HT-29 (cell line): ENCODE measurements around the gene EIF4A3. TPM values are rescaled to one million over a fixed set of nuclear protein-coding genes. Genes with fewer than 3 reads are reported as not detected.

Experiments
- DNase-seq: peaks from one replicate; pipeline ENCODE4 v3.0.0-alpha.2; 2015; ENCODE audit warnings: low spot score
- total RNA-seq: library from RNA; depleted of rRNA; stranded (reverse); fragments of >200 nt; shearing (Covaris generic); gene quantifications from 2 replicates; pipeline ENCODE4 v1.2.3, GENCODE V29; 2014

Gene EIF4A3
- total RNA-seq, 1 experiment from 2014 or later = 90.5 TPM

DNA sequence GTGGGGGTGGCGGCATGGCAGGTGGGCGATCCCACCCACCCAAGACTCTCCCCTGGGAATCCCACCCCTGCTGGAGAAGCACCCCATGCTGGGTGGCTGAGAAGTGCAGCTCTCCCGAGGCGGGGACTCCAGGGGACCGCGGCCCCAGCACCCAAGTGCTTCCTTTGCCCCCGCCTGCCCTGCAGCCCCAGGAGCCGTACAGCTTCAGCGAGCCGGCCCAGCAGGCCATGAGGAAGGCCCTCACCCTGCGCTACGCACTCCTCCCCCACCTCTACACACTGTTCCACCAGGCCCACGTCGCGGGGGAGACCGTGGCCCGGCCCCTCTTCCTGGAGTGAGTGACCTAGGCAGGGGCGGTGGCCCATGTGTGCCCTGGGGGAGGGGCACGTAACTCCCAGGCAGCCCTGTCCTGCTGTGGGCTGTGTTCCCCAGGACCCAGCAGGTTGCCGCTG, 33.9 kb downstream of the EIF4A3 start:
- no peak for DNase-seq

DNA sequence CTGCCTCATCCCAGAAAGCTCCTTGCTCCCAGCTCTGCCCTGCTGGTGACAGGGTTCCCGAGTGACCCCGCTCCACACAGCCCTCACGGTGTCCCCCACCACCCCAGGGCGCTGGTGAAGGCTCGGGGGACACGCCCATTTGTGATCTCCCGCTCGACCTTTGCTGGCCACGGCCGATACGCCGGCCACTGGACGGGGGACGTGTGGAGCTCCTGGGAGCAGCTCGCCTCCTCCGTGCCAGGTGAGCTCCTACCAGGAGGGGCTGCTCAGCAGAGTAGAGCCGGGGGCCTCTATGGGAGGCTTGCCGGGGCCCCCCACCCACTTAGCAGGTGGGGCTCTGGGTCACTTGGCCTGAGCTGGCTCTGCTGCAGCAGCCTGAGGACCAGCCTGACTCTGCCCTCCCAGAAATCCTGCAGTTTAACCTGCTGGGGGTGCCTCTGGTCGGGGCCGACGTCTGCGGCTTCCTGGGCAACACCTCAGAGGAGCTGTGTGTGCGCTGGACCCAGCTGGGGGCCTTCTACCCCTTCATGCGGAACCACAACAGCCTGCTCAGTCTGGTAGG, 34.4 kb downstream of the EIF4A3 start:
- DNase-seq = no peak

DNA sequence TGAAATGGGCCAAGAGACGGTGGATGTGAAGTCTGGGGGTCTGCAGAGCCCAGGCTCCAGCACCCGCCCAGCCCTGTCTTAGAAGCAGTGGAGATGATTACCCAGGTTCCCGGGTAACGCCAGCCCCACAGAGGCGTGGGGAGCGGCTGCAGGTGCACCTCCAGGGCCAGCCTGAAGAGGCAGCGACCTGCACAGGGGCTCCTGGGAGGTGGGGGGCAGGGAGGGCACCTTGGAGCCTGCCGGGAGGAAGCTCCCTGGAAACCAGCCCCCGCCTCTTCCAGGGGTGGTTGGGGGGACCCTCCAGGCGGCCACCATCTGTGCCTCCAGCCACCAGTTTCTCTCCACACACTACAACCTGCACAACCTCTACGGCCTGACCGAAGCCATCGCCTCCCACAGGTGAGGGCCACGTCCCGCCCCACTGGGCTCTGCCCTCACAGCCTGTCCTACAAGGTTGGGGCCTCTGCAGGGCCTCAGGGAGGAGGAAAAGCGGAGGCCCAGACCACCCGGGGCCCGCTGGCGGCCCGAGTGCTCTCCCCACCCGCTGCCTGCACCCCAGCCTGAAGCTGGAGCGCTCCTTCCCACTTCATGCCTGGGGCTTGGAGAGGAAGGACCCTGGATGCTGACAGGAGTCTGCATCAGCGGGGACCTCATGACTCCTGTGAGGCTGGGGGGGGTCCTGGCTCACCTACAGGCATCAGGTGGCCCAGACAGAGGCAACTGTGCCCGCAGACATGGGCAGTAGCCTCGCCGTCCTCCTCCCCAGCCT, 35.0 kb downstream of the EIF4A3 start:
- no peak for DNase-seq

DNA sequence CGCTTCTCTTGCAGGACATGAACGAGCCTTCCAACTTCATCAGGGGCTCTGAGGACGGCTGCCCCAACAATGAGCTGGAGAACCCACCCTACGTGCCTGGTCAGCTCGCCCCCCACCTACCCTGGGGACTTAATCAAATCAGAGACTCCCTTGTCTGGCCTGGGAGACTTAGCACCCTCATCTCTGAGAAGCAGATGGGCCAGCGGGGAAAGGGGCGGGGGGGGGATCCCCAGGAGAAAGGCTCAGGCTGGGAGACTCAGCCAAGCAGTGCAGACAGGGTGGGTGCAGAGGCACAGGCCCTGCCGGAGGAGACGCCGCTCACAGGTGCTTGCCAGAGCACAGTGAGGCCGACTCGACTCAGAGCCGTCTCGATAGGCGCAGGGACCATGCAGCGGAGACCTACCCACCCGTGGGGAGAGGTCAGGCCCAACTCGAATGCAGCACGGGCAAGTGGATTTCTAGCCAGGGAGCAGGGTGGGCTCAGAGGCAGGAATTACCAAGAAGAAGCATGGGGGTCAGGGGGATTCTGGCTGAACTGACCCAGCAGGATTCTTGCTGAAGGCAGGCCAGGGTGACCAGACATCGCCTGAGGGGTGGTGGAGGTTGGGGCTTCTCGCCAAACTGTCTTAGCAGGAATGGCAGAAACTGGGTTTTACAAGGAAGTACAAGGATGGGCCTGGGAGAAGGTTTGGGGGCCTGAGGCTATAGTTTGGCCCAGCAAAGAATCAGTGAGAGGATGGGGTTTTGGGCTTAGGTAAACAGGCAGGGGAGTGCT, 35.8 kb downstream of the EIF4A3 start:
- DNase-seq = no peak

- DNase-seq = no peak
Measured at GRCh38 chr17:80110447-80110812, 36.5 kb downstream of the EIF4A3 start.

DNA sequence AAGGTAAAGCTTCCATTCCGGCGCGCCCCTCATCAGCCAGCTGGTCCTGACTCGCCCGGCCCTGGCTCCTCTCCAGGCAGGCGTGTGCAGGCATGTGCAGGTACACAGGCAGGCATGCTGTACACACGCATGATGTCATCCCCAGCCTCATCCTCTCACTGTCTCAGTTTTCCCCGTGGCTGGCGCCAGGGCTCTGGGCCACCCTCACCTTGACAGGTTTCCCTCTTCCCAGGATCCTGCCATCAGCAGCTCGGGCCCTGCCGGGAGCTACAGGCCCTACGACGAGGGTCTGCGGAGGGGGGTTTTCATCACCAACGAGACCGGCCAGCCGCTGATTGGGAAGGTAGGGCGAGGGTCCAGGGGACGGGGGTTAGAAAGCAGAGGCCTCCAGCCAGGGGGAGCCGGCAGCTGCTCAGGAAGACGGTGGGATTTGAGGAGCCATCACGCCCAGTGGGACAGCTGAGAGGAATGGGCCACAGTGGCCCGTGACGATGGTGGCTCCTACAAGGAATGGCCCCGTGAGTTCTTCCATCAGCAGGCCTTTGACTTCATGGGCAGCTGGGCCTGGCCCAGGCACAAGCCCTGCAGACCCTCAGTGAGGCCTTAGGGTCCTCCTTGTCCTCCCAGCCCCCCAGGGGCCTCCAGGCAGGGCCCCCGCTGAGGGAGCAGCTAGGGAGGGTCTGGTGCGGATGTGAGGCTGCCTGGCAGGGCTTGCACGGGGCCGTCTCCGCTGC, 37.0 kb downstream of the EIF4A3 start:
- DNase-seq = no peak

DNA sequence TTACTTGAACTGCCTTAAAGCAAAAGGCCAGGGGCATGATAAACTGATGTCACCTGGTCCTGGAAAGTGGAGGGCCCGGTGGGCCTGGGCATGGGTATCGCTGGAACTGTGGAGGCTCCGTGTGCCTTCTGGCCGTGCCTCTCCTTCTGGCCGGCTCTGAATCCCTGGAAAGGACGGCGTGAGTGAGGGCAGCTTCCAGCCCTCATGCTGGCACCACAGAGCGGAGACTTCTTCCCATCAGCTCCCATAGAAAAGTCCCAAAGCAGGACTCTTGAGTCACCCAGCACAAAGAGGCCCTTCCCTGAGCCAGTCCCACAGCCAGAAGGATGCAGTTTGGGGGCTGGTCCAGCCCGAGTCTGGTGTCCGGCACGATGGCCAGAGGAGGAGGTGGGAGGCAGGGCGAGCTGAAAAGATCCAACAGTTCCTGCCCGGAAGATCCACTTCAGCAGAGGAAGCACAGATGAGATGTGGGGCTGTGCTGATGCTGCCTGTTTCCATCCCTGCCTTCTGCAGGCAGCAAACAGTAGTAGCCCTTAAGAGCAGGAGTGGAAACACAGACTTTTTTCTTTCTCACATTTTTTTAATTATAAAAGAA, 37.8 kb downstream of the EIF4A3 start:
- DNase-seq = no peak

DNA sequence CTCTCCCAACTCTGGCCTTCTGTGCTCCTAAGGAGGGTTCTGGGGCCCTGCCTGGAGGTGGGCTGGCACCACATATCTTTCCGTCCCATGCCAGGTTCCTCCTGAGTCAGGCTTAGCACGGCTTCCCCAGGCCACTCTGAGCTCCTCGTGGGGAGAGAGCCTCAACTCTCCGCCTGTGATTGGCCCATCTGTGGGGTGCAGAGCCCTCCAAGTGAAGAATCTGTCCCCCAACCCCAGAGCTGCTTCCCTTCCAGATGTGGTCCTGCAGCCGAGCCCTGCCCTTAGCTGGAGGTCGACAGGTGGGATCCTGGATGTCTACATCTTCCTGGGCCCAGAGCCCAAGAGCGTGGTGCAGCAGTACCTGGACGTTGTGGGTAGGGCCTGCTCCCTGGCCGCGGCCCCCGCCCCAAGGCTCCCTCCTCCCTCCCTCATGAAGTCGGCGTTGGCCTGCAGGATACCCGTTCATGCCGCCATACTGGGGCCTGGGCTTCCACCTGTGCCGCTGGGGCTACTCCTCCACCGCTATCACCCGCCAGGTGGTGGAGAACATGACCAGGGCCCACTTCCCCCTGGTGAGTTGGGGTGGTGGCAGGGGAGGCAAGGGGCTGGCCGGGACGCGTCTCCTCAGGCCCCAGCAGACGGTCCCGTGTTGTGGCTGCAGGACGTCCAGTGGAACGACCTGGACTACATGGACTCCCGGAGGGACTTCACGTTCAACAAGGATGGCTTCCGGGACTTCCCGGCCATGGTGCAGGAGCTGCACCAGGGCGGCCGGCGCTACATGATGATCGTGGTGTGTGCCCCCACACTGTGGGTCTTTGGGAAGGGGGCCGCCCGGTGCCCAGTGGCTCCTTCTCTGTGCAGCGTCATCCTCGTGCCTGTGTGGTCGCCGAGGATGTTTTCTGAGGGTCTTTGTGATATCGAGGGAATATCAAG, 38.6 kb downstream of the EIF4A3 start:
- DNase-seq = no peak

GRCh38 chr17:80107231-80108021, 39.5 kb downstream of the EIF4A3 start:
- DNase-seq = no peak

DNA sequence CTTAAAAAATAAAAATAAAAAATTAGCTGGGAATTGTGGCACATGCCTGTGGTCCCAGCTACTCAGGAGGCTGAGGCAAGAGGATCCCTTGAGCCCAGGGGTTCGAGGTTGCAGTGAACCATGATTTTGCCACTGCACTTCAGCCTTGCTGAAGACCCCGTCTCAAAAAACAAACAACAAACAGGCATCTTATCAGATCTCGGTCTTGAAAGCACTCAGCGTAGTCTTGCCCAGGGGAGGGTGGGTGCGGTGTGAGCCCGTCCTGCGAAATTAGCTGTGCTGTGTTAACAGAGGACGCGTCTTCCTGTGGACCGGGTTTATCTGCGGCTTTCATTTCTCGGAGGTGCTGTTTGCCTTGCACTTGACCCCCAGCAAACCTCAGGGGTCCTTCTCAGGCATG, 40.2 kb downstream of the EIF4A3 start:
- DNase-seq = no peak

GRCh38 chr17:80106176-80106575, 40.8 kb downstream of the EIF4A3 start:
- no peak for DNase-seq

DNA sequence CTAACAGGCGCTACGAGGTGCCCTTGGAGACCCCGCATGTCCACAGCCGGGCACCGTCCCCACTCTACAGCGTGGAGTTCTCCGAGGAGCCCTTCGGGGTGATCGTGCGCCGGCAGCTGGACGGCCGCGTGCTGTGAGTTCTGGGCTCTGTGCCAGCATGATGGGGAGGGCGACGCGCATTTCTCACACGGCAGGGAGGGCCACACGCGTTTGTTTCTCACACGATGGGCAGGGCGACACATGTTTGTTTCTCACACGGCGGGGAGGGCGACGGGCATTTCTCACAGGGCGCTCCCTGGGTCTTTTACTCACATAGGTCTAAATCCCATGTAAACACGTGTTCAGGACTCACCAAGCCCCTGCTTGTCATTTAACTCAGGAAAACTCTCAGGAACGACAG, 41.2 kb downstream of the EIF4A3 start:
- DNase-seq = no peak

DNA sequence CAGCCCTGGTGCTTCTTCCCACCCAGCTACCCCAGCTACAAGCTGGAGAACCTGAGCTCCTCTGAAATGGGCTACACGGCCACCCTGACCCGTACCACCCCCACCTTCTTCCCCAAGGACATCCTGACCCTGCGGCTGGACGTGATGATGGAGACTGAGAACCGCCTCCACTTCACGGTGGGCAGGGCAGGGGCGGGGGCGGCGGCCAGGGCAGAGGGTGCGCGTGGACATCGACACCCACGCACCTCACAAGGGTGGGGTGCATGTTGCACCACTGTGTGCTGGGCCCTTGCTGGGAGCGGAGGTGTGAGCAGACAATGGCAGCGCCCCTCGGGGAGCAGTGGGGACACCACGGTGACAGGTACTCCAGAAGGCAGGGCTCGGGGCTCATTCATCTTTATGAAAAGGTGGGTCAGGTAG, 42.0 kb downstream of the EIF4A3 start:
- no peak for DNase-seq

- no peak for DNase-seq
Measured at GRCh38 chr17:80104321-80104955, 42.5 kb downstream of the EIF4A3 start.

GRCh38 chr17:80103449-80104085, 43.4 kb downstream of the EIF4A3 start:
- no peak for DNase-seq

DNA sequence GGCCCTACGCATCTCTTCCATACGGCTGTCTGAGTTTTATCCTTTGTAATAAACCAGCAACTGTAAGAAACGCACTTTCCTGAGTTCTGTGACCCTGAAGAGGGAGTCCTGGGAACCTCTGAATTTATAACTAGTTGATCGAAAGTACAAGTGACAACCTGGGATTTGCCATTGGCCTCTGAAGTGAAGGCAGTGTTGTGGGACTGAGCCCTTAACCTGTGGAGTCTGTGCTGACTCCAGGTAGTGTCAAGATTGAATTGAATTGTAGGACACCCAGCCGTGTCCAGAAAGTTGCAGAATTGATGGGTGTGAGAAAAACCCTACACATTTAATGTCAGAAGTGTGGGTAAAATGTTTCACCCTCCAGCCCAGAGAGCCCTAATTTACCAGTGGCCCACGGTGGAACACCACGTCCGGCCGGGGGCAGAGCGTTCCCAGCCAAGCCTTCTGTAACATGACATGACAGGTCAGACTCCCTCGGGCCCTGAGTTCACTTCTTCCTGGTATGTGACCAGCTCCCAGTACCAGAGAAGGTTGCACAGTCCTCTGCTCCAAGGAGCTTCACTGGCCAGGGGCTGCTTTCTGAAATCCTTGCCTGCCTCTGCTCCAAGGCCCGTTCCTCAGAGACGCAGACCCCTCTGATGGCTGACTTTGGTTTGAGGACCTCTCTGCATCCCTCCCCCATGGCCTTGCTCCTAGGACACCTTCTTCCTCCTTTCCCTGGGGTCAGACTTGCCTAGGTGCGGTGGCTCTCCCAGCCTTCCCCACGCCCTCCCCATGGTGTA, 44.1 kb downstream of the EIF4A3 start:
- no peak for DNase-seq

DNA sequence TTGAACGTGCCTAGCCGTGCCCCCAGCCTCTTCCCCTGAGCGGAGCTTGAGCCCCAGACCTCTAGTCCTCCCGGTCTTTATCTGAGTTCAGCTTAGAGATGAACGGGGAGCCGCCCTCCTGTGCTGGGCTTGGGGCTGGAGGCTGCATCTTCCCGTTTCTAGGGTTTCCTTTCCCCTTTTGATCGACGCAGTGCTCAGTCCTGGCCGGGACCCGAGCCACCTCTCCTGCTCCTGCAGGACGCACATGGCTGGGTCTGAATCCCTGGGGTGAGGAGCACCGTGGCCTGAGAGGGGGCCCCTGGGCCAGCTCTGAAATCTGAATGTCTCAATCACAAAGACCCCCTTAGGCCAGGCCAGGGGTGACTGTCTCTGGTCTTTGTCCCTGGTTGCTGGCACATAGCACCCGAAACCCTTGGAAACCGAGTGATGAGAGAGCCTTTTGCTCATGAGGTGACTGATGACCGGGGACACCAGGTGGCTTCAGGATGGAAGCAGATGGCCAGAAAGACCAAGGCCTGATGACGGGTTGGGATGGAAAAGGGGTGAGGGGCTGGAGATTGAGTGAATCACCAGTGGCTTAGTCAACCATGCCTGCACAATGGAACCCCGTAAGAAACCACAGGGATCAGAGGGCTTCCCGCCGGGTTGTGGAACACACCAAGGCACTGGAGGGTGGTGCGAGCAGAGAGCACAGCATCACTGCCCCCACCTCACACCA, 44.8 kb downstream of the EIF4A3 start:
- DNase-seq = no peak
